Glutamatergic neuron (in vitro differentiated cells): ENCODE measurements around the gene PIP4K2A. TPM values are rescaled to one million over a fixed set of nuclear protein-coding genes. Genes with fewer than 3 reads are reported as not detected.

ENCODE experiments used
- DNase-seq: peaks from one replicate; pipeline ENCODE4 v3.0.0; 2022
- H3K27ac Mint-ChIP-seq: one replicate; pipeline ENCODE4 v1.8.0; 2020; ENCODE audit warnings: mild to moderate bottlenecking, mixed read lengths, inconsistent platforms; ENCODE audit not compliant: unreplicated experiment
- H3K27me3 Mint-ChIP-seq: one replicate; pipeline ENCODE4 v1.8.0; 2020; ENCODE audit warnings: mild to moderate bottlenecking, moderate library complexity, mixed read lengths, inconsistent platforms; ENCODE audit not compliant: unreplicated experiment
- H3K36me3 Mint-ChIP-seq: one replicate; pipeline ENCODE4 v1.8.0; 2020; ENCODE audit warnings: mild to moderate bottlenecking, mixed read lengths, inconsistent platforms; ENCODE audit not compliant: unreplicated experiment
- H3K4me1 Mint-ChIP-seq: one replicate; pipeline ENCODE4 v1.8.0; 2020; ENCODE audit warnings: mild to moderate bottlenecking, low read depth, mixed read lengths, inconsistent platforms; ENCODE audit not compliant: unreplicated experiment
- H3K4me3 Mint-ChIP-seq: one replicate; pipeline ENCODE4 v1.8.0; 2020; ENCODE audit warnings: mild to moderate bottlenecking, mixed read lengths, inconsistent platforms; ENCODE audit not compliant: unreplicated experiment
- H3K9me3 Mint-ChIP-seq: one replicate; pipeline ENCODE4 v1.8.0; 2020; ENCODE audit warnings: mild to moderate bottlenecking, moderate library complexity, mixed read lengths, inconsistent platforms; ENCODE audit not compliant: unreplicated experiment
- CTCF ChIP-seq: fragments of 200-600 bp; sonication (generic); IDR thresholded peaks from one replicate; pipeline ENCODE4 v1.5.0; 2021; ENCODE audit not compliant: partially characterized antibody, unreplicated experiment
- total RNA-seq: library from RNA; stranded (reverse); fragmentation: NEBNext Ultra II Directional; extraction: Animal tissue kit (Norgen Biotek cat#: 25700); gene quantifications from one replicate; pipeline ENCODE4 v1.2.1, GENCODE V29; 2021; ENCODE audit not compliant: unreplicated experiment

Gene PIP4K2A
- total RNA-seq, 1 donor from 2014 or later = 20.7 TPM

GRCh38 chr10:22641743-22642142, 72.6 kb downstream of the PIP4K2A start:
- Mint-ChIP-seq H3K4me3 (no peak overlapping the region), H3K9me3 (peaks cover 4% of the 10 kb centered on the region), H3K27me3 (peaks cover 13% of the 10 kb centered on the region), H3K4me1 (peaks cover 10% of the 10 kb centered on the region), H3K36me3 (no peaks in the 10 kb centered on the region), H3K27ac (no peak overlapping the region)
- no peak for TF ChIP-seq CTCF
- DNase-seq = no peak

GRCh38 chr10:22640359-22640758, 74.0 kb downstream of the PIP4K2A start:
- H3K27ac Mint-ChIP-seq = no peak overlapping the region

GRCh38 chr10:22638863-22639262, 75.5 kb downstream of the PIP4K2A start:
- no peak for TF ChIP-seq CTCF
- DNase-seq = no peak
- H3K9me3 Mint-ChIP-seq = peaks cover 2% of the 10 kb centered on the region
- H3K4me1 Mint-ChIP-seq = peaks cover 3% of the 10 kb centered on the region
- no peak overlapping the region for H3K4me3 Mint-ChIP-seq
- H3K27ac Mint-ChIP-seq = no peak overlapping the region
- no peaks in the 10 kb centered on the region for H3K36me3 Mint-ChIP-seq
- peaks cover 6% of the 10 kb centered on the region for H3K27me3 Mint-ChIP-seq

More at GRCh38 chr10:22640359-22640758, 74.0 kb downstream of the PIP4K2A start:
- Mint-ChIP-seq H3K36me3 (no peaks in the 10 kb centered on the region), H3K4me1 (peaks cover 10% of the 10 kb centered on the region), H3K4me3 (no peak overlapping the region), H3K9me3 (peaks cover 4% of the 10 kb centered on the region), H3K27me3 (peaks cover 13% of the 10 kb centered on the region)
- DNase-seq = peak; percentile 49
- TF ChIP-seq CTCF = no peak

GRCh38 chr10:22637491-22637890, 76.9 kb downstream of the PIP4K2A start:
- H3K4me3 Mint-ChIP-seq = no peak overlapping the region
- H3K9me3 Mint-ChIP-seq = no peaks in the 10 kb centered on the region
- no peak overlapping the region for H3K27ac Mint-ChIP-seq

GRCh38 chr10:22635650-22636049, 78.7 kb downstream of the PIP4K2A start:
- H3K9me3 Mint-ChIP-seq = no peaks in the 10 kb centered on the region
- TF ChIP-seq CTCF = no peak
- H3K27me3 Mint-ChIP-seq = no peaks in the 10 kb centered on the region
- H3K4me3 Mint-ChIP-seq = no peak overlapping the region
- DNase-seq = no peak
- H3K27ac Mint-ChIP-seq = no peak overlapping the region
- no peaks in the 10 kb centered on the region for H3K36me3 Mint-ChIP-seq
- peaks cover 4% of the 10 kb centered on the region for H3K4me1 Mint-ChIP-seq

More at GRCh38 chr10:22637491-22637890, 76.9 kb downstream of the PIP4K2A start:
- DNase-seq = no peak
- Mint-ChIP-seq H3K4me1 (peaks cover 3% of the 10 kb centered on the region), H3K27me3 (no peaks in the 10 kb centered on the region), H3K36me3 (no peaks in the 10 kb centered on the region)
- no peak for TF ChIP-seq CTCF
